ENCODE results near the gene BRSK1. TPM values are rescaled to one million over a fixed set of nuclear protein-coding genes. Genes with fewer than 3 reads are reported as not detected.

The BRSK1 gene
- total and polyA plus RNA-seq, 2 of the 8 experiments (the other 6 are each of a cell fraction or from before 2014, with no cell fraction given), result 27.6 to 32.7 TPM

DNA sequence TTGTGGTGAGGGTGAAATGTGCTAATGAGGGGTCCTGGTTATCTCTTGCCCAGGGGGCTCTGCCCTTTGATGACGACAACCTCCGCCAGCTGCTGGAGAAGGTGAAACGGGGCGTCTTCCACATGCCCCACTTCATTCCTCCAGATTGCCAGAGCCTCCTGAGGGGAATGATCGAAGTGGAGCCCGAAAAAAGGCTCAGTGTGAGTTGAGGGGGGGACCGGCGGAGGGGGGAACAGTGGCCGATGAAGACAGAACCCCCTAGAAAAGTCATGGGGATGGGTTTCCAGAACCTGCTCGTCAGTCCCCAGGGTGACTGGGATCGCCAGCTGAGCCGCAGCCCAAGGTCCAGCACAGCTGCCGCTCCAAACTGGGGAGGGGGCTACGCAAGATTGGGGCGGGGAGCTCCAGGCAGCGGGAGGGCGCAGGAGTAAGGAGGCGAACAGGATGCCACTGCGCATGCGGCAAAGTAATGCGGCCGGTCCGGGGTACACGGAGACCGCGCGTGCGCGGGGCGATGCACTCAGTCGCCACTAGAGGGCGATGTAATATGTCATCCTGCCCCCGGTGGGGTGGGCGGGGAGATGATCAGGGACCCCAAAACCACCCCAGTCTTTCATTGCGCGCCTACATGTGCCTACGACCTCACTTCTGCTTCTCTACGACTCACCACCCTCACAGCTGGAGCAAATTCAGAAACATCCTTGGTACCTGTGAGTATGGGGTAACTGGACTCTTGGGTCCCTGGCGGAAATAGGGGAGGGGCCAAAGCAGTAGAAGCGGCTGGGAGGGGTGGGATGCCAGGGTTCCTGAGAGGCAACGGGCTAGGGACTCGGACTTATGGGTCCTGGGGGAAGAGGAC lies 17.9 kb downstream of the BRSK1 start (continued):
- TF ChIP-seq, protein P1, sequence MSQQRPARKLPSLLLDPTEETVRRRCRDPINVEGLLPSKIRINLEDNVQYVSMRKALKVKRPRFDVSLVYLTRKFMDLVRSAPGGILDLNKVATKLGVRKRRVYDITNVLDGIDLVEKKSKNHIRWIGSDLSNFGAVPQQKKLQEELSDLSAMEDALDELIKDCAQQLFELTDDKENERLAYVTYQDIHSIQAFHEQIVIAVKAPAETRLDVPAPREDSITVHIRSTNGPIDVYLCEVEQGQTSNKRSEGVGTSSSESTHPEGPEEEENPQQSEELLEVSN (IDR thresholded peaks at IDR 0.05), result no peak
- TF ChIP-seq CREB1 (IDR thresholded peaks at IDR 0.05) (0 out of 2 replicates have a peak, but pooled peaks have one; percentile 53), JUND (IDR thresholded peaks at IDR 0.05; ENCODE audit: low read length) (peak; percentile 46; the same call in 1 of the 2 replicates), YY1 (IDR thresholded peaks at IDR 0.05; ENCODE audit: low read depth, low read length) (no peak), POLR2AphosphoS5 (IDR thresholded peaks at IDR 0.05; ENCODE audit: low read depth, low read length) (peak; percentile 48; the same call in 1 of the 2 replicates), NRF1 (IDR thresholded peaks at IDR 0.05; ENCODE audit: low read depth, low read length) (peak; percentile 85), TAF7 (optimal IDR thresholded peaks at IDR 0.05; ENCODE audit: borderline replicate concordance, low read depth, low read length) (no peak), PHF8 (conservative IDR thresholded peaks at IDR 0.05; ENCODE audit: low read depth, low read length) (no peak), MAFK (IDR thresholded peaks at IDR 0.05; ENCODE audit: low read depth, low read length) (no peak)
- TF ChIP-seq, protein P2, sequence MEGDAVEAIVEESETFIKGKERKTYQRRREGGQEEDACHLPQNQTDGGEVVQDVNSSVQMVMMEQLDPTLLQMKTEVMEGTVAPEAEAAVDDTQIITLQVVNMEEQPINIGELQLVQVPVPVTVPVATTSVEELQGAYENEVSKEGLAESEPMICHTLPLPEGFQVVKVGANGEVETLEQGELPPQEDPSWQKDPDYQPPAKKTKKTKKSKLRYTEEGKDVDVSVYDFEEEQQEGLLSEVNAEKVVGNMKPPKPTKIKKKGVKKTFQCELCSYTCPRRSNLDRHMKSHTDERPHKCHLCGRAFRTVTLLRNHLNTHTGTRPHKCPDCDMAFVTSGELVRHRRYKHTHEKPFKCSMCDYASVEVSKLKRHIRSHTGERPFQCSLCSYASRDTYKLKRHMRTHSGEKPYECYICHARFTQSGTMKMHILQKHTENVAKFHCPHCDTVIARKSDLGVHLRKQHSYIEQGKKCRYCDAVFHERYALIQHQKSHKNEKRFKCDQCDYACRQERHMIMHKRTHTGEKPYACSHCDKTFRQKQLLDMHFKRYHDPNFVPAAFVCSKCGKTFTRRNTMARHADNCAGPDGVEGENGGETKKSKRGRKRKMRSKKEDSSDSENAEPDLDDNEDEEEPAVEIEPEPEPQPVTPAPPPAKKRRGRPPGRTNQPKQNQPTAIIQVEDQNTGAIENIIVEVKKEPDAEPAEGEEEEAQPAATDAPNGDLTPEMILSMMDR (IDR thresholded peaks at IDR 0.05; ENCODE audit: control extremely low read depth in 1 of 3, insufficient read depth in 1 of 3, low read depth in 1 of 3, low read length in 3 of 3), result peak; percentile 89 to 95 (median 94)
